K562 (cell line): ENCODE results near the gene GMPR. TPM values are rescaled to one million over a fixed set of nuclear protein-coding genes. Genes with fewer than 3 reads are reported as not detected.

Source experiments
- ADNP ChIP-seq: fragments of 200-800 bp; sonication (Bioruptor generic); IDR thresholded peaks from 2 replicates; pipeline ENCODE4 v1.6.1; 2016; ENCODE audit warnings: missing genetic modification characterization, missing compliant biosample characterization
- ARNT ChIP-seq, 2 experiments: fragments of 450-650 bp; IDR thresholded peaks; 2 replicates each; pipeline ENCODE4 v1.6.1; 2016; ENCODE audit warnings: mild to moderate bottlenecking in 1 of 2
- BCOR ChIP-seq: fragments of 450-650 bp; IDR thresholded peaks from 2 replicates; pipeline ENCODE4 v1.6.1; 2016
- CC2D1A ChIP-seq: fragments of 450-650 bp; IDR thresholded peaks from 2 replicates; pipeline ENCODE4 v1.6.1; 2017; ENCODE audit warnings: mild to moderate bottlenecking
- CREB1 ChIP-seq, 2 experiments: sonication (generic) in 1 of 2; formaldehyde crosslinking in 1 of 2; IDR thresholded peaks; 2 replicates each; pipeline versions ENCODE4 v1.6.1 to v1.8.0; 2012 to 2022; ENCODE audit warnings: inconsistent platforms in 1 of 2, mild to moderate bottlenecking in 1 of 2, missing genetic modification reagents in 1 of 2, moderate library complexity in 1 of 2
- ELF2 ChIP-seq: fragments of 250-450 bp; sonication (Bioruptor Pico); IDR thresholded peaks from 2 replicates; pipeline ENCODE4 v1.5.0; 2021; ENCODE audit warnings: mild to moderate bottlenecking
- ESRRA ChIP-seq: fragments of 450-650 bp; IDR thresholded peaks from 2 replicates; pipeline ENCODE4 v1.6.1; 2014; ENCODE audit warnings: low read depth, mild to moderate bottlenecking, moderate library complexity, borderline replicate concordance
- FOXP4 ChIP-seq: sonication (generic); formaldehyde crosslinking; IDR thresholded peaks from 2 replicates; pipeline ENCODE4 v1.8.0; 2022; ENCODE audit warnings: mild to moderate bottlenecking, missing genetic modification reagents, borderline replicate concordance
- MCM2 ChIP-seq: fragments of 450-650 bp; IDR thresholded peaks from 2 replicates; pipeline ENCODE4 v1.6.1; 2017; ENCODE audit warnings: low read depth, mild to moderate bottlenecking
- MYC ChIP-seq, 2 experiments: fragments of 250-450 bp in 1 of 2; sonication (Bioruptor Pico) in 1 of 2; IDR thresholded peaks; 2 replicates each; pipeline versions ENCODE4 v1.5.1 to v1.6.1; 2012 to 2021; ENCODE audit warnings: low read depth in 2 of 2, borderline replicate concordance in 1 of 2, improper control_type of control experiment in 1 of 2, low read length in 1 of 2, mild to moderate bottlenecking in 1 of 2, moderate library complexity in 1 of 2
- NFE2L1 ChIP-seq: fragments of 450-650 bp; IDR thresholded peaks from 2 replicates; pipeline ENCODE4 v1.6.1; 2016; ENCODE audit warnings: missing genetic modification characterization, low read depth, mild to moderate bottlenecking, missing compliant biosample characterization, moderate library complexity, borderline replicate concordance
- PTBP1 ChIP-seq: fragments of 200-400 bp; formaldehyde crosslinking; IDR thresholded peaks from 2 replicates; pipeline ENCODE4 v1.6.1; 2017; ENCODE audit warnings: low read depth, low read length
- RNF219 ChIP-seq: fragments of 250-450 bp; sonication (Bioruptor Pico); IDR thresholded peaks from 2 replicates; pipeline ENCODE4 v1.5.0; 2022; ENCODE audit warnings: mild to moderate bottlenecking
- SMARCE1 ChIP-seq: fragments of 450-650 bp; IDR thresholded peaks from 2 replicates; pipeline ENCODE4 v1.7.1; 2016; ENCODE audit warnings: mild to moderate bottlenecking
- TBP ChIP-seq: optimal IDR thresholded peaks from 2 replicates; pipeline ENCODE3; 2011; ENCODE audit warnings: low read depth, low read length, improper control_type of control experiment
- ZNF707 ChIP-seq: fragments of 250-450 bp; sonication (Bioruptor Pico); conservative IDR thresholded peaks from 2 replicates; pipeline ENCODE4 v1.8.0; 2022; ENCODE audit warnings: inconsistent platforms, mild to moderate bottlenecking, moderate library complexity
- ZNF75A ChIP-seq: fragments of 450-650 bp; formaldehyde crosslinking; IDR thresholded peaks from 2 replicates; pipeline ENCODE4 v1.4.0; 2020; ENCODE audit warnings: mild to moderate bottlenecking
- ZNF785 ChIP-seq: fragments of 250-450 bp; sonication (Bioruptor Pico); IDR thresholded peaks from 2 replicates; pipeline ENCODE4 v1.4.0; 2020; ENCODE audit warnings: mild to moderate bottlenecking
- ZNF830 ChIP-seq: fragments of 250-450 bp; sonication (Bioruptor Pico); IDR thresholded peaks from 2 replicates; pipeline ENCODE4 v1.5.0; 2021; ENCODE audit warnings: mild to moderate bottlenecking
- polyA plus RNA-seq, 8 experiments: library from polyadenylated mRNA; depleted of rRNA in 4 of 8; stranded (reverse) in 5 of 8; unstranded in 3 of 8; fragments of >200 nt; fragmentation: Nextera tagmentation in 2 of 8; fragmentation: Illumina TruSeq in 1 of 8; extraction: Ambion mirVana in 2 of 8; extraction: Trizol in 1 of 8; gene quantifications; 2 replicates each; pipeline versions ENCODE4 v1.2.1 to v1.2.3, GENCODE V29; 2011 to 2014; ENCODE audit warnings: inconsistent platforms in 1 of 8, missing spikeins in 1 of 8
- total RNA-seq, 7 experiments: library from RNA; depleted of rRNA in 6 of 7; stranded (reverse); fragments of >200 nt in 6 of 7; fragmentation: Illumina TruSeq in 2 of 7; extraction: Trizol in 2 of 7; gene quantifications; 2 replicates each; pipeline versions ENCODE4 v1.2.1 to v1.2.3, GENCODE V29; 2011 to 2021; ENCODE audit warnings: low replicate concordance in 1 of 7
- TF ChIP-seq, protein P1 (sequence below): sonication (generic); formaldehyde crosslinking; IDR thresholded peaks from 2 replicates; pipeline ENCODE4 v1.8.0; 2022; ENCODE audit warnings: mild to moderate bottlenecking, missing genetic modification reagents
- TF ChIP-seq, protein P2 (sequence below), 2 experiments: fragments of 450-650 bp; conservative IDR thresholded peaks; 2 replicates each; pipeline ENCODE4 v1.6.1; 2017; ENCODE audit warnings: mild to moderate bottlenecking in 2 of 2, moderate library complexity in 2 of 2
- TF ChIP-seq, protein P3 (sequence below): fragments of 250-450 bp; sonication (Bioruptor Pico); IDR thresholded peaks from 2 replicates; pipeline ENCODE4 v1.6.1; 2021; ENCODE audit warnings: mild to moderate bottlenecking

Gene GMPR
- total and polyA plus RNA-seq, 9 of the 15 experiments (the other 6 are each of a cell fraction or from before 2014, with no cell fraction given), result 34.6 to 83.7 (median 49.8) TPM

DNA sequence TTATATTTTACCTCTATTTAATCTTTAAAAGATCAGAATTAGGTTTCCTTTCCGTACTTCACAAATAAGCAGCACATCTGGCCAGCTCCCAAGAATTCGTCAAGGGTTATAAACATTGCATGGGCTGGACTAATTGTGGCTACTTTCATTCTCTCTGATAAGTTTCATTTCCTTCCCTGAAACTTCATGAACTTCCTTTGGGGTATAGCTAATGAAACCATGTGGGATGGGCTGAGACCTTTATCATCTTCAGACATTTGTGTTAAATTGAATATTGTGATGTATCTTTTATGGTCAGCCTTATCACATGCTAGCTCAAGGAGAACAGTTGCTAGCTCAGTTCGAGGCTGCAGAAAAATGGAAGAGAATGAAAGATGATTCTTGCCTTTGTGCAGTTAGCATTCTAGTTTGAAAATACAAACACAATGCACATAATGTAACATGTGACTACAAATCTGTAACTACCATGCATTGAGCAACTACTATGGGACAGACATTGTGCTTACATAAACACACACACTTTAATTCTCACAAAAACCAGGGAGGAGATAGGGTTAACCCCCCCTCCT is 1.7 kb upstream of the GMPR start (continued):
- TF ChIP-seq ESRRA (no peak), CREB1 (IDR thresholded peaks at IDR 0.05) (no peak), CREB1 (CRISPR knock-in tag; IDR thresholded peaks at IDR 0.05) (no peak), PTBP1 (no peak), RNF219 (no peak), ZNF707 (CRISPR knock-in tag) (no peak), MCM2 (no peak), MYC (IDR thresholded peaks at IDR 0.05; ENCODE audit: low read depth, low read length) (0 out of 2 replicates have a peak, but pooled peaks have one; percentile 7), MYC (CRISPR knock-in tag; IDR thresholded peaks at IDR 0.05; ENCODE audit: borderline replicate concordance, low read depth) (no peak), TBP (peak; percentile 9), ZNF830 (CRISPR knock-in tag) (no peak), ADNP (peak; percentile 92; the same call in 1 of the 2 replicates), ELF2 (CRISPR knock-in tag) (no peak), FOXP4 (CRISPR knock-in tag) (no peak), ZNF785 (CRISPR knock-in tag) (no peak), ZNF75A (CRISPR knock-in tag) (no peak), CC2D1A (no peak), ARNT (IDR thresholded peaks at IDR 0.05) (no peak), NFE2L1 (no peak), BCOR (peak; percentile 78), SMARCE1 (0 out of 2 replicates have a peak, but pooled peaks have one; percentile 40)
- TF ChIP-seq, protein P1, sequence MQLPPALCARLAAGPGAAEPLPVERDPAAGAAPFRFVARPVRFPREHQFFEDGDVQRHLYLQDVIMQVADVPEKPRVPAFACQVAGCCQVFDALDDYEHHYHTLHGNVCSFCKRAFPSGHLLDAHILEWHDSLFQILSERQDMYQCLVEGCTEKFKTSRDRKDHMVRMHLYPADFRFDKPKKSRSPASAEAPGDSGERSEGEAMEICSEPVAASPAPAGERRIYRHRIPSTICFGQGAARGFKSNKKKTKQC, result no peak
- TF ChIP-seq, protein P2, sequence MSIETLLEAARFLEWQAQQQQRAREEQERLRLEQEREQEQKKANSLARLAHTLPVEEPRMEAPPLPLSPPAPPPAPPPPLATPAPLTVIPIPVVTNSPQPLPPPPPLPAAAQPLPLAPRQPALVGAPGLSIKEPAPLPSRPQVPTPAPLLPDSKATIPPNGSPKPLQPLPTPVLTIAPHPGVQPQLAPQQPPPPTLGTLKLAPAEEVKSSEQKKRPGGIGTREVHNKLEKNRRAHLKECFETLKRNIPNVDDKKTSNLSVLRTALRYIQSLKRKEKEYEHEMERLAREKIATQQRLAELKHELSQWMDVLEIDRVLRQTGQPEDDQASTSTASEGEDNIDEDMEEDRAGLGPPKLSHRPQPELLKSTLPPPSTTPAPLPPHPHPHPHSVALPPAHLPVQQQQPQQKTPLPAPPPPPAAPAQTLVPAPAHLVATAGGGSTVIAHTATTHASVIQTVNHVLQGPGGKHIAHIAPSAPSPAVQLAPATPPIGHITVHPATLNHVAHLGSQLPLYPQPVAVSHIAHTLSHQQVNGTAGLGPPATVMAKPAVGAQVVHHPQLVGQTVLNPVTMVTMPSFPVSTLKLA (conservative IDR thresholded peaks at IDR 0.05), result 0 out of 4 replicates have a peak, but pooled peaks of 1 of the 2 experiments have one; percentile 47
- TF ChIP-seq, protein P3, sequence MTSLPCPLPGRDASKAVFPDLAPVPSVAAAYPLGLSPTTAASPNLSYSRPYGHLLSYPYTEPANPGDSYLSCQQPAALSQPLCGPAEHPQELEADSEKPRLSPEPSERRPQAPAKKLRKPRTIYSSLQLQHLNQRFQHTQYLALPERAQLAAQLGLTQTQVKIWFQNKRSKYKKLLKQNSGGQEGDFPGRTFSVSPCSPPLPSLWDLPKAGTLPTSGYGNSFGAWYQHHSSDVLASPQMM (CRISPR knock-in tag), result no peak
